HG03469 (cell line): ENCODE results near the gene IL23R.

Experiments used
- ATAC-seq: cut with Tn5 transposase; IDR thresholded peaks from one replicate; pipeline ENCODE4 v1.9.1; 2021; ENCODE audit warnings: mild to moderate bottlenecking, moderate library complexity, moderate number of reproducible peaks; ENCODE audit not compliant: unreplicated experiment

Gene IL23R

GRCh38 chr1:67228791-67229190 is 62.5 kb downstream of the IL23R start:
- ATAC-seq, result no peak

GRCh38 chr1:67230539-67230938 is 64.3 kb downstream of the IL23R start:
- no peak for ATAC-seq

GRCh38 chr1:67236277-67236676 is 70.0 kb downstream of the IL23R start:
- ATAC-seq, result no peak

GRCh38 chr1:67239738-67240137 is 73.5 kb downstream of the IL23R start:
- ATAC-seq, result no peak

GRCh38 chr1:67241200-67241746 is 75.0 kb downstream of the IL23R start:
- no peak for ATAC-seq

- no peak for ATAC-seq
Measured at GRCh38 chr1:67242016-67242415, 75.8 kb downstream of the IL23R start.

GRCh38 chr1:67250051-67250653 is 83.9 kb downstream of the IL23R start:
- ATAC-seq, result no peak

- no peak for ATAC-seq
Measured at GRCh38 chr1:67256291-67257172, 90.3 kb downstream of the IL23R start.

- ATAC-seq, result no peak
Measured at GRCh38 chr1:67257173-67257535, 90.9 kb downstream of the IL23R start.

- ATAC-seq, result no peak
Measured at GRCh38 chr1:67261680-67262079, 95.4 kb downstream of the IL23R start.

GRCh38 chr1:67262735-67263134 is 96.5 kb downstream of the IL23R start:
- no peak for ATAC-seq

GRCh38 chr1:67264152-67264551 is 97.9 kb downstream of the IL23R start:
- ATAC-seq, result no peak

- no peak for ATAC-seq
Measured at GRCh38 chr1:67264899-67265298, 98.6 kb downstream of the IL23R start.

GRCh38 chr1:67269061-67269460 is 102.8 kb downstream of the IL23R start:
- no peak for ATAC-seq

- ATAC-seq, result no peak
Measured at GRCh38 chr1:67270541-67270940, 104.3 kb downstream of the IL23R start.

- no peak for ATAC-seq
Measured at GRCh38 chr1:67273591-67273990, 107.3 kb downstream of the IL23R start.

- ATAC-seq, result peak; percentile 94
Measured at GRCh38 chr1:67274623-67275325, 108.5 kb downstream of the IL23R start.

- no peak for ATAC-seq
Measured at GRCh38 chr1:67280696-67281095, 114.4 kb downstream of the IL23R start.

- ATAC-seq, result no peak
Measured at GRCh38 chr1:67281244-67281643, 115.0 kb downstream of the IL23R start.

- ATAC-seq, result peak; percentile 96
Measured at GRCh38 chr1:67285780-67286488, 119.7 kb downstream of the IL23R start.

GRCh38 chr1:67290236-67290635 is 124.0 kb downstream of the IL23R start:
- ATAC-seq, result no peak
